IPS-NIHi7 (cell line): ENCODE data around the gene VDAC1.
"Not testable (repeated sequence)": the region's sequence is repeated elsewhere in the genome, so short reads cannot be mapped to it uniquely, and the experiment has no call there.

Source experiments
- DNase-seq: peaks from one replicate; pipeline ENCODE4 v3.0.0; 2012; ENCODE audit warnings: mixed read lengths; ENCODE audit errors: extremely low spot score

Gene VDAC1

GRCh38 chr5:133941456-133942196, 63.1 kb downstream of the VDAC1 start:
- DNase-seq, result no peak

GRCh38 chr5:133939668-133940067, 65.1 kb downstream of the VDAC1 start:
- no peak for DNase-seq

- DNase-seq, result no peak
These were observed 65.8 kb downstream of the VDAC1 start for GRCh38 chr5:133938929-133939328.

GRCh38 chr5:133938039-133938821, 66.5 kb downstream of the VDAC1 start:
- DNase-seq, result no peak

GRCh38 chr5:133937628-133938027, 67.1 kb downstream of the VDAC1 start:
- not testable (repeated sequence) for DNase-seq

GRCh38 chr5:133936651-133937015, 68.1 kb downstream of the VDAC1 start:
- no peak for DNase-seq

- DNase-seq, result not testable (repeated sequence)
These were observed 68.7 kb downstream of the VDAC1 start for GRCh38 chr5:133935991-133936650.

- DNase-seq, result no peak
These were observed 69.2 kb downstream of the VDAC1 start for GRCh38 chr5:133935667-133935940.

GRCh38 chr5:133934822-133935666, 69.7 kb downstream of the VDAC1 start:
- DNase-seq, result no peak

GRCh38 chr5:133934311-133934710, 70.5 kb downstream of the VDAC1 start:
- DNase-seq, result no peak

- DNase-seq, result no peak
These were observed 71.0 kb downstream of the VDAC1 start for GRCh38 chr5:133933670-133934295.

GRCh38 chr5:133933169-133933509, 71.6 kb downstream of the VDAC1 start:
- DNase-seq, result no peak

- no peak for DNase-seq
These were observed 72.2 kb downstream of the VDAC1 start for GRCh38 chr5:133932441-133933168.

GRCh38 chr5:133931546-133931945, 73.2 kb downstream of the VDAC1 start:
- DNase-seq, result no peak

- DNase-seq, result no peak
These were observed 74.0 kb downstream of the VDAC1 start for GRCh38 chr5:133930813-133931090.

- DNase-seq, result no peak
These were observed 74.5 kb downstream of the VDAC1 start for GRCh38 chr5:133930061-133930812.

GRCh38 chr5:133928587-133929393, 76.0 kb downstream of the VDAC1 start:
- DNase-seq, result no peak

- no peak for DNase-seq
These were observed 77.2 kb downstream of the VDAC1 start for GRCh38 chr5:133927300-133928180.
